NCI-H446 treated with DMSO at 0.1 percent for 48 hours (cell line): Measurements from ENCODE around the gene ENTR1.

Experiments used
- DNase-seq: peaks from one replicate; lab custom pipeline; 2025; lab: John Stamatoyannopoulos, UW

The ENTR1 gene, protein sequence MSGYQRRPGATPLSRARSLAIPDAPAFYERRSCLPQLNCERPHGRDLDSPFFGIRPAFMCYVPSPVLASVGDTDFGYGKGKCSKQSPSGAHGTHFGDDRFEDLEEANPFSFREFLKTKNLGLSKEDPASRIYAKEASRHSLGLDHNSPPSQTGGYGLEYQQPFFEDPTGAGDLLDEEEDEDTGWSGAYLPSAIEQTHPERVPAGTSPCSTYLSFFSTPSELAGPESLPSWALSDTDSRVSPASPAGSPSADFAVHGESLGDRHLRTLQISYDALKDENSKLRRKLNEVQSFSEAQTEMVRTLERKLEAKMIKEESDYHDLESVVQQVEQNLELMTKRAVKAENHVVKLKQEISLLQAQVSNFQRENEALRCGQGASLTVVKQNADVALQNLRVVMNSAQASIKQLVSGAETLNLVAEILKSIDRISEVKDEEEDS

GRCh38 chr9:136410500-136411287 is at the start of gene ENTR1, which contains the start of gene PMPCA:
Gene ENTR1, minus strand, starts transcription at chr9:136410614. Its CDS starts 217 bp downstream, at chr9:136410397.
Gene PMPCA, plus strand, starts transcription at chr9:136410658. Its CDS starts 11 bp downstream, at chr9:136410669.
- peak; percentile 35 for DNase-seq

DNA sequence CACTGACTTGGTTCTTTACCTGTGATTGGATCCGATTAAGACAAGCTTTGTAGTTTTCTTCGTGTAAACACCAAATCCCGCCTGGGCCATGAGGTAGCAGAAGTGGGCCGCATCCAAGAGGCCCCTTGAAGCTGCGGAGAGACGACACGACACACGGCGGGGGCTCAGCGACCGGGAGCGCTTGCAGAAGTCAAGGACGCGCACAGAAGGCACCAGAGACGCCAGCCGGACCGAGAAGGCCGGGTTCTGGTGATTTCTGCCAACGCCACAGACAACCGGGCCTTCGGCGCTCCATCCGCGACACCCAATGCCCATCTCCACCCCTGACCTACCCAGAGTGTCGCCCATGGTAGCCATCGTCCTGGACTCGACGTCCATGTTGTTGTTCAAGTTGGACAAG is 49.0 kb upstream of the ENTR1 start:
- no peak for DNase-seq

DNA sequence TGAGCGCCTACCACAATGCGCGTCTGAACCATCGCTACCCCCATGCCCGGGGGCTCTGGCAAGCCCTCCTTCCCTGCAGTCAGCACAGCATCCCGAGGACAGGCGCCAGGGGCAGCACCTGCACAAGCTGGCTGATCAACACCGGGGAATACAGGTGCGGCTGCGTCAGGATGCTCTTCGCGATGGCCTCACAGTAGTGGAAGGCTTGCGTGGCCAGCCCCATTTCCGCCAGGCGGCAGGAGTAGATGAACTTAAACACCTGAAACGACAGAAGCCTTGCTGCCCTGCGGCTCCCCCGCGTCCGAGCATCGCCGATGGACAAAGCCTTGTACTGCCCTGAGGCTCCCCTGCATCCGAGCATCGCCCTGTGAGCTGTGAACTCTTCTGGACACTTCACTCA is 46.9 kb upstream of the ENTR1 start:
- no peak for DNase-seq

- DNase-seq, result no peak
Observed at GRCh38 chr9:136456258-136456657, 45.8 kb upstream of the ENTR1 start.

DNA sequence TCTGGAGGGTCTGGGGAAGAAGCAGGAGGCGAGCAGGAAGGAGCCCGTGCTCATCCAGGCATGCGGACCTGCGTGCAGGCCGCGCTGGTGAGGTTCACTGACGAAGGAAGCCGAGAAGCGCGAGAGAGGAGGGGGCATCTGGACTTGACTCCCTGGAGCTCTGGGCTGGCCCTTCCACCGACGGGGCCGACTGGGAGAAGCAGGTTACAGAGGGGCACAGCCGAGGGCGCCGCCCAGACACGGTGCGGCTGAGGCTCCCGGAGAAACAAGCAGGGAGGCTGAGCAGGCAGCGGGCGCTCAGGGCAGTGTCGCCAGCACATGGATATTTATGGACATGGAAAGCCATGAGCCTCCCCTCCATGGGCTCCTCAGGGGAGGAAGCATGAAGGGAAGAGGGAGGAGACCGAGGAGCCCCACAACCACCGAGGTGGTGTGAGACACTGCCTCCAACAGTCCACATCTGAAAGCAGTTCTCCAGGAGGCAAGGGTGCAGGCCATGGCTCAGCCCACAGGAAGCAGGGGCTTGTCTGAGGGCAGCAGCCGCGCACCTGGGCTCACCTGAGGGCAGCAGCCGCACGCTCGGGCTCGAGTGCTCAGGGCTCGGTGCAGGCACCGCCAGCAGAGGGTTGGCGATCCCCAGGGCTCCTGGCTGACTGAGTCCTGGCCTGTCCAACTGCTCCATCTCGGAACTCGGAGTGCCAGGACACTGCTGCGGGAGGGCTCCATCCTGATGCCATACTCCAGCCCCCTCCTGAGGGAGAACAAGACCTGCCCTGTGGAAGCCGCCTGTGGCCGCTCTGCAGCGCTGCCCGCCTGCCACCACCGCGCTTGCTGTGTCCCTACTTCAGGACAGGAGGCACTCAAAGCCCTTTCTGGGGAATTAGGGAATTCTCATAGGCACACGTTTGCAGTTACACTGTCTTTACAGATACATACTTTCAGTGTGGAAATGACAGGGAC is 44.9 kb upstream of the ENTR1 start:
- DNase-seq, result no peak

DNA sequence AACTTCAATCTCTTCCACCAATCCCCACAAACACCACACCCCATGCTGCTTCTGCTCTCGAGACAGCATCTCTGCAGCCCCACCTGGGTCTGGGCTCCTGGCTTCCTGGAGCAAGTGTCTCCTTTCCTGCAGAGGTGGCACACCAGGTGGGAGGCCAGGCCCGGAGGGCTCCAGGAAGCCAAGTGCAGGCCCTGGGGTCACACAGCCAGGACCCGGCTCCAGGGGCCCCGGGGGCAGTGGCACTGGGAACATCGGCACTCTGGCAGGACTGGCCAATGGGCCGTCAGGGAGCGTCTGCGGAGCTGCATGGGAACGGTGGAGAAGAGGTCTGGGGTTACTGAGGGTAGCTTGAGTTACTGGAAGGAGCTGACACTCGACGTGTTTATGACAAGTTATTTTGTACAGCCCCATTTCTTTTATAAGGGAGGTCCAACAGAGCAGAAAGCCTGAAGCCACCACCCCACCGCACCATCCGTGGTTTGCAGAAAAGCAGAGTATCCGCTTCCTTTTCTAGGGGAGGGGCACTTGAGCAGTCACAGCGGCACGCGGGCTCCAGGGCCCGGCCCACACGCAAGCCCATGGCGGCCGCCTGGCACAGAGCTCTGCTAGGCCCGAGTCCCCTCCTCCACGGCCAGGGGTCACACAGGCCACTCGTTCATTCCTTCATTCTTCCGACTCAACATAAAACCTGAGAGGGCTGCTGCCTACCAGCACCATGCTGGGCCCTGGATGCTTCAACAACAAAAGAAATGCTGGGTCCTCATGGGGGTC is 43.8 kb upstream of the ENTR1 start:
- no peak for DNase-seq

GRCh38 chr9:136453326-136453725 is 42.9 kb upstream of the ENTR1 start:
- no peak for DNase-seq

GRCh38 chr9:136451221-136451877 is 40.9 kb upstream of the ENTR1 start:
- DNase-seq, result no peak

- no peak for DNase-seq
Observed at GRCh38 chr9:136448655-136449054, 38.2 kb upstream of the ENTR1 start.

GRCh38 chr9:136447173-136447778 is 36.9 kb upstream of the ENTR1 start:
- DNase-seq, result no peak

DNA sequence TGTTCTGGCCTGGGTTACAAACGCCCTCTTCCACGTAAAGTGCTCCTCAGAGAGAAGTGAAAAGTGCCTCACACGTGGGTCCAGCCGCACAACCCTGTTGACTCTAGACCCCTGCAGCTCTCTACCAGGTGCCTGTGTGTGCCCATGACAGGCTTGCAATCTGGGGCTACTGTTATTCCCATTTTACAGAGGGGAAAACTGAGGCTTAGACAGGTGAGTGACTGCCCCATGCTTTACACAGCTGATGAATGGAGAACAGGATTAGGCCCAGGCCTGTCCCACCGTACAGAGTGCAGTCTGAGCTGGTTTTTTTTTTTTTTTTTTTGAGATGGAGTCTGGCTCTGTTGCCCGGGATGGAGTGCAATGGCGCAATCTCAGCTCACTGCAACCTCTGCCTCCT is 35.4 kb upstream of the ENTR1 start:
- no peak for DNase-seq

DNA sequence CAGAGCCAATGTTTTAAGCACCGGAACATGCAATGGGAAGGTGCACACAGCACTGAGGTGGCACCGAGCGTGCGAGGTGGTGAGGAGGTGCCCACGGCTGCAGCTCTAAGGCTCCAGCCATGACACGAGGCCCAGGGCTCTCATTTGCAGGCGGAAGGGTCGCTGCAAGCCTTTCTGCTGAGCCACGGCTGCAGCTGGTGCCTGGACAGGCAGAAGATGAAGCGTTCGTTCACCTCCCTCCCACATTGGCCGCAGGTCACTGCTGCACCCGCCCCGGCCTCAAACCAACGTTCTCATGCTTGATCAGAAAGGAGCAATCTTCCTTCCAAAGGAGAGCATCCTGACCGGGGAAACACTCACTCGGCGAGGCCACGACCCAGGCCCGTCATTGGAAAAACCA is 33.7 kb upstream of the ENTR1 start:
- DNase-seq, result no peak

DNA sequence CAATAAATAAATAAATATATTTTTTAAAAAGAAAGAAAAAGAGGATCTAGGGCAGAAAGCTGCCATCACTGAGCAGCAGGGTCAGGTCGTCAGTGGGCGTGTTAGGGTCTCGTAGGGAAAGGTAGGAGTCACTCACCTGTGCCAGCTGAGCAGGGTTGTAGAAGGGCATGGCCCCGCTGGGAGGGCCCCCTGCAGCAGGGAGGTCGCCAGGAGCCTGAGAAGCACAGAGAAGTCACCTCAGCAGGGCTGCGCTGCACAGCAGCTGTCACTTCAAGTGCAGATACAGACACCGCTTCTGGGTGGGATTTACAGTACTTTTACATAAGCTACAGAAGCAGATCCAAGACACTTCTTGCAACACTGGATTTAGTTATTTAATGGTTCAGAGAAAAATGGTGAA is 33.3 kb upstream of the ENTR1 start:
- DNase-seq, result no peak

- DNase-seq, result no peak
Observed at GRCh38 chr9:136443087-136443486, 32.7 kb upstream of the ENTR1 start.

- DNase-seq, result no peak
Observed at GRCh38 chr9:136442265-136442664, 31.9 kb upstream of the ENTR1 start.

DNA sequence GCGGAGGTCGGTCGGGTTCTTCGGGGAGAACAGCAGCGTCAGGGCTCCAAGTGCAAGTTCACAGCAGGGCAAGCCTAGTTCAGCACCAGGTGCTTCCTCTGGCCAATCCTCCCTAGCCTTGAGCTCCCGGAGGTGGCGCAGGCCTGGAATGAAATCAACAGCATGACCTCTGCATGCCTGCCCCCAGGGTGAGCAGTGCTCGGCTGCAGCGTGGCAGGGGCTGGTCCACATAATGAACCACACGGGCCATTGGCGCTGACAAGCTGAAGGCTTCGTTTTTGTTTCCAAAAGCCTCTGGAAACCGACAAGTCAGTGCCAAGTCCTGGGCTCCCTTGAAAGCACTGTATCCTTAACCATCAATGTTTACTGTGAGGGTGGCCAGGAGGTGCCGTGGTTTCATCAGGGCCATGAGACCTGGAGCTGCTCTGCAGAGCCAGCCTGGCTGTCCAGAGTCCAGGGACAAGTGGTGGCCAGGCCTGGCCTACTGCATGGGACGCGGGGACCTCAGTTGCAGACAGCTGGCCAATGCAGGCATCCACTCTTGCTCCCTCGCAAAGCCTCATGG is 31.3 kb upstream of the ENTR1 start:
- DNase-seq, result no peak

DNA sequence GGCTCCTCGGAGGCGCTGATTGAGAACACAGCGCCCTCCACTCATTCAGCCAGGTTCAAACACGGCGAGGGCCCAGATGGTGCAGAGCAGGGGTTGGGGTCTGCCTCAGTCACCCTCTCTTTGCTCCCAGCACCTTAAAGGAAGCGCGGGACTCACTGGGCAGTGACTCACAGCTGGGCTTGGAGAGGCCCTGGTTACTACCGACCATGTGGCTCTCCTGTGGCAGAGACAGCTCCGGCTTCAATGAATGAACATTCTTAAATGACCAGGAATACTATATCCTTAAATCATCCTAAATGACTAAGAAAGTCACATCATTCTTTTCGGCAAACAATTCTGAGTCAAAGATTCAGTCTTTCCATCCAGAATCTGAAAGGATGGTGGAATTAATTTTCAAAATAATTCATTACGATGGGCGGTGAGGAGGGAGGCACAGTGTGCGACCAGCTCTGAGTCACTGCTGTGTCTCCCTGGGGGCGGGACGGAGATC is 30.8 kb upstream of the ENTR1 start:
- no peak for DNase-seq

DNA sequence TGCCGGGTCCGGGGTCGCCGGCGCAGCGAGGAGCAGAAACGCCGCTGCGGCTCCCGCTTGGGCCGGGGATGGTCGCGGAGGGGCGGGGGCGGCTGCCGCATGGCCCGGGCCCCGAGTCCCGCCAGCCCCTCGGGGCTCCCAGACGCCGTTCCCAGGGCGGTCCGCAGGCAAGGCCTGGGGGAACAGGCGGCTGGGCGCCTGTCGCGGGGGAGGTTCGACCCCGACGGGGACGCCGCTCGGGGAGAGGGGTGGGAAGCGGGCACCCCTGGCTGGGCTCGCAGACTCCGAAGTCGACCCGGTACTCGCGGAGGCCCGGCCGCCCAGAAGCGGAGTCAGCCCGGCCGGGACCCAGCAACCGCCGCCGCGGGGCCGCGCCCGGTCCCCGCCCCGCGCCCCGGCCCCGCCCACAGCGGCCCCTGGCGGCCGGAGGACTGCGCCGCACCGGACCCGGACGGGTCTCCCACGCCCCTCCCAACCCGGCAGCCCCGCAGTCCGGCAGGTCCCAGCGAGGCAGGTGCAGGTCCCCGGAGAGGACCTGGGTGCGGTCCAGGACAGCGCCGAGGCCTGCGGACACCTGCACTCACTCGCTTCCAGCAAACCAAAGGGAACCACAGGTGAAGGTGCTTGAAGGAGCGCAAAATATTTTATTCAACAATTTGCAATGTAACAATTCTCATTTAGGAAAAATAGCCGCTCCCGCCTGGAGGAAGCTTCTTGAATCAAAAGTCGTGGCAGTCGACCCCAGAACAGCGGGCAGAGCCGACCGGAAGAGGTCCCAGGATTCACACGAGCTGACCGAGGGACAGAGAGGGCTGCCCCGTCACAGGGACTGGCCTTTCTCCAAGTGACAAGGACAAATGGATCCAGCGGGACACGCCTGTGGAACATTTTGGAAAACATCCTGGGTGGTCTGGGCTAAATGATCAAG is 29.3 kb upstream of the ENTR1 start, which contains the start of gene INPP5E:
INPP5E (minus strand) TSS at position 365 of the 928 bp plus-strand sequence. CDS start 426 bp downstream, outside the sequence.
- DNase-seq, result no peak
